PFSK-1 (cell line): ENCODE measurements around the gene TRMT5. TPM values are rescaled to one million over a fixed set of nuclear protein-coding genes. Genes with fewer than 3 reads are reported as not detected.

Experiments
- FOXP2 ChIP-seq: optimal IDR thresholded peaks from 2 replicates; pipeline ENCODE3; 2011; ENCODE audit warnings: borderline replicate concordance, control low read depth, inconsistent platforms; ENCODE audit not compliant: insufficient read depth; ENCODE audit errors: extremely low read length, extremely low read depth
- POLR2AphosphoS5 ChIP-seq: IDR thresholded peaks from 2 replicates; pipeline ENCODE4 v1.6.1; 2012; ENCODE audit warnings: low read depth, mild to moderate bottlenecking, control low read depth, low read length, moderate library complexity
- REST ChIP-seq, 2 experiments: IDR thresholded peaks; 2 replicates each; pipeline versions ENCODE4 v1.6.1 to v1.8.0; 2011 to 2012; ENCODE audit warnings: low read depth in 2 of 2, low read length in 2 of 2, control low read depth in 1 of 2, inconsistent platforms in 1 of 2, mild to moderate bottlenecking in 1 of 2, moderate library complexity in 1 of 2; ENCODE audit not compliant: insufficient read depth in 1 of 2
- SIN3A ChIP-seq: IDR thresholded peaks from 2 replicates; pipeline ENCODE4 v1.6.1; 2012; ENCODE audit warnings: mild to moderate bottlenecking, low read length, moderate library complexity, borderline replicate concordance; ENCODE audit not compliant: insufficient read depth
- TAF1 ChIP-seq: IDR thresholded peaks from 2 replicates; pipeline ENCODE4 v1.6.1; 2012; ENCODE audit warnings: low read length, control low read depth, borderline replicate concordance; ENCODE audit not compliant: insufficient read depth
- polyA plus RNA-seq: library from polyadenylated mRNA; unstranded; fragments of >200 nt; gene quantifications from one replicate; pipeline ENCODE4 v1.2.1, GENCODE V29; 2012; ENCODE audit warnings: low read depth, missing spikeins; ENCODE audit not compliant: insufficient read length

Gene TRMT5
- 7.9 TPM for polyA plus RNA-seq

GRCh38 chr14:60980811-60981632, at the start of gene TRMT5, which contains the start of gene SLC38A6:
Gene TRMT5, minus strand, starts transcription at chr14:60981079. Its CDS starts 106 bp downstream, at chr14:60980973.
Gene SLC38A6, plus strand, starts transcription at chr14:60981245. Its CDS starts 33 bp downstream, at chr14:60981278.
- peak; percentile 76 to 80 for TF ChIP-seq REST (IDR thresholded peaks at IDR 0.05; ENCODE audit: insufficient read depth in 1 of 2, low read depth in 2 of 2, low read length in 2 of 2)
- peak; percentile 59; the same call in 1 of the 2 replicates for TF ChIP-seq POLR2AphosphoS5
- TF ChIP-seq SIN3A = peak; percentile 32; the same call in 1 of the 2 replicates
- peak; percentile 34 for TF ChIP-seq FOXP2
- TF ChIP-seq TAF1 = no peak

- no peak for TF ChIP-seq REST (IDR thresholded peaks at IDR 0.05; ENCODE audit: insufficient read depth in 1 of 2, low read depth in 2 of 2, low read length in 2 of 2)
- no peak for TF ChIP-seq TAF1
- no peak for TF ChIP-seq FOXP2
- no peak for TF ChIP-seq POLR2AphosphoS5
- TF ChIP-seq SIN3A = no peak
These were observed 45.6 kb upstream of the TRMT5 start for GRCh38 chr14:61026526-61026925.

GRCh38 chr14:61025251-61026223, 44.7 kb upstream of the TRMT5 start:
- TF ChIP-seq POLR2AphosphoS5 = no peak
- no peak for TF ChIP-seq SIN3A
- no peak for TF ChIP-seq TAF1
- no peak for TF ChIP-seq REST (IDR thresholded peaks at IDR 0.05; ENCODE audit: insufficient read depth in 1 of 2, low read depth in 2 of 2, low read length in 2 of 2)
- no peak for TF ChIP-seq FOXP2

- no peak for TF ChIP-seq REST (IDR thresholded peaks at IDR 0.05; ENCODE audit: insufficient read depth in 1 of 2, low read depth in 2 of 2, low read length in 2 of 2)
- no peak for TF ChIP-seq FOXP2
- no peak for TF ChIP-seq SIN3A
- no peak for TF ChIP-seq POLR2AphosphoS5
- TF ChIP-seq TAF1 = no peak
These were observed 38.7 kb upstream of the TRMT5 start for GRCh38 chr14:61019537-61019936.
